Esophagus muscularis mucosa (tissue), 4 donors: Measurements from ENCODE around the gene INPP4B. TPM values are rescaled to one million over a fixed set of nuclear protein-coding genes. Genes with fewer than 3 reads are reported as not detected.

Source experiments
- DNase-seq: peaks from one replicate; pipeline ENCODE4 v3.0.0-alpha.2; 2017; ENCODE audit errors: extremely low spot score
- H3K27ac ChIP-seq, 4 donors: fragments of 200-600 bp; sonication (generic); replicated peaks in 1 of 4; 1 replicate in 3 of 4; 2 replicates in 1 of 4; pipeline ENCODE4 v1.5.1; 2016 to 2019; ENCODE audit warnings: mild to moderate bottlenecking in 1 of 4
- H3K27me3 ChIP-seq, 4 donors: fragments of 200-600 bp; sonication (generic); one replicate each; pipeline versions ENCODE4 v1.5.1 to v1.6.0; 2016 to 2019
- H3K36me3 ChIP-seq, 4 donors: fragments of 200-600 bp; sonication (generic); one replicate each; pipeline ENCODE4 v1.5.1; 2016 to 2019
- H3K4me1 ChIP-seq, 4 donors: fragments of 200-600 bp; sonication (generic); one replicate each; pipeline ENCODE4 v1.5.1; 2016 to 2019
- H3K4me3 ChIP-seq, 4 donors: fragments of 200-600 bp; sonication (generic); 1 replicate in 2 of 4; 2 replicates in 2 of 4; pipeline ENCODE4 v1.5.1; 2016 to 2019; ENCODE audit warnings: mild to moderate bottlenecking in 4 of 4, moderate library complexity in 1 of 4
- H3K9me3 ChIP-seq, 4 donors: fragments of 200-600 bp; sonication (generic); 1 replicate in 3 of 4; 2 replicates in 1 of 4; pipeline ENCODE4 v1.5.1; 2016 to 2019
- EP300 ChIP-seq: sonication (generic); formaldehyde crosslinking; IDR thresholded peaks from one replicate; pipeline ENCODE4 v1.6.1; 2017; ENCODE audit warnings: antibody characterized with exemption
- POLR2A ChIP-seq: fragments of 450-650 bp; IDR thresholded peaks from one replicate; pipeline ENCODE4 v1.6.1; 2017; ENCODE audit warnings: antibody characterized with exemption, moderate library complexity, mild to moderate bottlenecking, low read depth
- POLR2AphosphoS5 ChIP-seq, 2 donors: sonication (generic); formaldehyde crosslinking; IDR thresholded peaks; one replicate each; pipeline ENCODE4 v1.6.1; 2017; ENCODE audit warnings: antibody characterized with exemption in 2 of 2
- WGBS: methylation state at CpG from one replicate; pipeline ENCODE4 v1.1.5; 2018; 5-methylcytosine and 5-hydroxymethylcytosine counted together
- intact Hi-C: fragments of 100-400 bp; cut with DNase I; formaldehyde crosslinking; loops from one replicate; pipeline ENCODE4 v1.15.1; 2023
- total RNA-seq, 4 donors: library from RNA; depleted of rRNA; stranded (reverse); fragments of >200 nt; gene quantifications; one replicate each; pipeline versions ENCODE4 v1.1.0 to v1.2.1, GENCODE V29; 2016
- TF ChIP-seq, protein P1 (sequence below), 3 experiments: fragments of 200-600 bp in 2 of 3; fragments of 450-650 bp in 1 of 3; sonication (generic) in 2 of 3; IDR thresholded peaks; one replicate each; pipeline ENCODE4 v1.5.1; 2017 to 2019; ENCODE audit warnings: antibody characterized with exemption in 3 of 3, mild to moderate bottlenecking in 2 of 3, moderate library complexity in 1 of 3

INPP4B gene
- total RNA-seq, 4 donors from 2014 or later: 12.7 to 23.4 (median 15.9) TPM

DNA sequence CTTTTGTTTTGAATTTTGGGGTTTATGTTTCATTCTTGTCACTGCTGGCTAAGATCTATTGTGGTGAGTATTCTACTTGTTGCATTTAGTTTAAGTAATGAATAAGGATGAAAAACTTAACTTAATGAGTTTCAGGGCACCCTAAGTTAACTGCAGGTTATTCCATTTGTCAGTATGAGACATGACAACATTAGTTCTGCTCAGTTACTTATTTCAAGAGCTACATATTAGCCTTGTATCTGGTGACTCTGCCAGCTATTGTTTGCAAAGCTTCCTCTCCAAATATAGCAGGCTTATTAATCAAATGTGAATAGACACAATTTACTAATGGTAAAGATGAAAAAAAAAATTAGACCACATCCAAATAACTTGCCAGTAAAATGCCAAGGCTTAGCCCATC lies 642.6 kb downstream of the INPP4B start:
- no peak for DNase-seq

DNA sequence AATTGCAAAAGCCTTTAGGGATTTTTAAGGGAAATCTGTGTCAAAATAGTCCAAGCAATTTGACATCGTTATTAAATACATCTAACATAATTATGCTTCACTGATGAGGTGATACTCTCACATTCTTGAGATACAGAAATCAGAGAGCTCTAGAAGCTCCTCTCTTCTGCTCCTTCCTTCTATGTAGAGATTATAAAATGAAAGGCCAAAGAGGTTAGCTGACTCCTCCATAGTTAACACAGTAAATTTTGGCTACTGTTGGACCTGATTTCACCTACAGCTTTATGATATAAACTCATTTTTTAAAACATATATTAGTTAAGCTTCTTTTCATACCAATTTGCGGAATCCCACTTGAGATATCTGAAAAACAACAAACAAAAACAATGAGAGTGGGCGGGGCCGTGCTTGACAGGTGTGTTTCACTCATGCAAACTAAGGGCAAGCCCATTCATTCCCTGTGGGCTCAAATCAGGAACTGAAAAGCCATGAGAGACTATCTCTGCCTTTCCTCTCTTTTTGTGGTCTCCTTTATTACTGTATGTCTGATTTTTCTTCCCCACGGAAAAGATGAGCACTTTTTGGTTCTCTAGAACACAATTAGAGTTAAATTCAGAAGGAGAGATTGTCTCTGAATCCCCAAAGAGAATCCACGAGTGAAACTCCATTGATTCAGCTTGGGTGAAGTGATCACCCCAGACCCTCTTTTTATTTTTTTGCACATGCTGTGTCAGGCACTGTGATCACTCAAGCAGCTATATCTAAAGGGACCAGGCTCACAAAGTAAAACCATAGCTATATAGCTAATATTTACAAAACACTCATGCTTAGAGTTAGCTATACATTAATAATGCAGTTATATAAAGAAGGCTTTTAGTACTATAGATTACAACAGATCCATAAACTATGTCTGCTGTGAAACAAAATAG lies 643.4 kb downstream of the INPP4B start:
- Histone ChIP-seq H3K4me3 (no peak overlapping the region), H3K9me3 (no peaks in the 10 kb centered on the region), H3K36me3 (peaks cover 0 to 7% (median 0%) of the 10 kb centered on the region in 4 donors), H3K27me3 (no peaks in the 10 kb centered on the region), H3K27ac (no peak overlapping the region), H3K4me1 (no peaks in the 10 kb centered on the region)
- TF ChIP-seq EP300 (no peak), POLR2A (no peak), POLR2AphosphoS5 (IDR thresholded peaks at IDR 0.05) (no peak)
- TF ChIP-seq, protein P1, sequence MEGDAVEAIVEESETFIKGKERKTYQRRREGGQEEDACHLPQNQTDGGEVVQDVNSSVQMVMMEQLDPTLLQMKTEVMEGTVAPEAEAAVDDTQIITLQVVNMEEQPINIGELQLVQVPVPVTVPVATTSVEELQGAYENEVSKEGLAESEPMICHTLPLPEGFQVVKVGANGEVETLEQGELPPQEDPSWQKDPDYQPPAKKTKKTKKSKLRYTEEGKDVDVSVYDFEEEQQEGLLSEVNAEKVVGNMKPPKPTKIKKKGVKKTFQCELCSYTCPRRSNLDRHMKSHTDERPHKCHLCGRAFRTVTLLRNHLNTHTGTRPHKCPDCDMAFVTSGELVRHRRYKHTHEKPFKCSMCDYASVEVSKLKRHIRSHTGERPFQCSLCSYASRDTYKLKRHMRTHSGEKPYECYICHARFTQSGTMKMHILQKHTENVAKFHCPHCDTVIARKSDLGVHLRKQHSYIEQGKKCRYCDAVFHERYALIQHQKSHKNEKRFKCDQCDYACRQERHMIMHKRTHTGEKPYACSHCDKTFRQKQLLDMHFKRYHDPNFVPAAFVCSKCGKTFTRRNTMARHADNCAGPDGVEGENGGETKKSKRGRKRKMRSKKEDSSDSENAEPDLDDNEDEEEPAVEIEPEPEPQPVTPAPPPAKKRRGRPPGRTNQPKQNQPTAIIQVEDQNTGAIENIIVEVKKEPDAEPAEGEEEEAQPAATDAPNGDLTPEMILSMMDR (IDR thresholded peaks at IDR 0.05): no peak
- DNase-seq: no peak
- 87% methylated on average over 6 of the region's 6 CpGs for WGBS
- intact Hi-C loops: no loop called here

More for the DNA sequence above, 642.6 kb downstream of the INPP4B start:
- TF ChIP-seq POLR2AphosphoS5 (IDR thresholded peaks at IDR 0.05) (no peak), POLR2A (no peak), EP300 (no peak)
- TF ChIP-seq, protein P1 (IDR thresholded peaks at IDR 0.05): no peak
- intact Hi-C loops: no loop called here
- H3K4me3 ChIP-seq: no peak overlapping the region
- H3K9me3 ChIP-seq: no peaks in the 10 kb centered on the region
- peaks cover 0 to 7% (median 0%) of the 10 kb centered on the region in 4 donors for H3K36me3 ChIP-seq
- H3K4me1 ChIP-seq: no peaks in the 10 kb centered on the region
- no peaks in the 10 kb centered on the region for H3K27me3 ChIP-seq
- H3K27ac ChIP-seq: no peak overlapping the region

DNA sequence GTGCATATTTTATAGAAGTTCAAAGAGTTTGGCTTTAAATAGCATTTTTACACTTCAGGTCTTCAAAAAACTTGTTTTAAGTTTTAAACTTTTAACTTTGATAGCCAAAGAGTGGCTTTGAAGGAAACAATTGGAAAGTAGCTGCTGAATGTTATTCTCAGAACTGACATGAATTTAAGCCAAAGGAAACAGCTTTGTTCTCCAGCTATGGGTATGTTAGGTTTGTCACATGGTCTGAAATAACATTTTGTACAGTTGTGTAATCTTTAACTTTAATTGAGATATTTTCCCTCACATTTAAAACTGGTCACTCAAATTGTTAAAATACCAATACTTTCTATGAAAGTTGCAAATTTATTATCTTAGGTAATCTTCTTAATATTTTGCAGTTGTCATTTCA lies 645.1 kb downstream of the INPP4B start:
- intact Hi-C loops: no loop called here
- Histone ChIP-seq H3K4me3 (no peak overlapping the region), H3K27me3 (no peaks in the 10 kb centered on the region), H3K9me3 (no peaks in the 10 kb centered on the region), H3K27ac (no peak overlapping the region), H3K4me1 (no peaks in the 10 kb centered on the region), H3K36me3 (no peaks in the 10 kb centered on the region)
- TF ChIP-seq, protein P1 (IDR thresholded peaks at IDR 0.05): no peak
- no peak for TF ChIP-seq EP300
- TF ChIP-seq POLR2AphosphoS5 (IDR thresholded peaks at IDR 0.05): no peak
- TF ChIP-seq POLR2A: no peak
- DNase-seq: no peak

GRCh38 chr4:142194905-142195304 lies 651.2 kb downstream of the INPP4B start:
- 82% methylated on average over 2 of the region's 2 CpGs for whole genome bisulfite sequencing

GRCh38 chr4:142191901-142192300 lies 654.2 kb downstream of the INPP4B start:
- Histone ChIP-seq H3K36me3 (no peaks in the 10 kb centered on the region), H3K27ac (no peak overlapping the region), H3K4me3 (no peak overlapping the region), H3K9me3 (no peaks in the 10 kb centered on the region), H3K4me1 (no peaks in the 10 kb centered on the region), H3K27me3 (no peaks in the 10 kb centered on the region)
- DNase-seq: no peak
- TF ChIP-seq POLR2A (no peak), POLR2AphosphoS5 (IDR thresholded peaks at IDR 0.05) (no peak), EP300 (no peak)
- TF ChIP-seq, protein P1 (IDR thresholded peaks at IDR 0.05): no peak
- 77% methylated on average over 3 of the region's 3 CpGs for WGBS
- intact Hi-C loops: no loop called here

More at GRCh38 chr4:142194905-142195304, 651.2 kb downstream of the INPP4B start:
- TF ChIP-seq POLR2AphosphoS5 (IDR thresholded peaks at IDR 0.05) (no peak), EP300 (no peak), POLR2A (no peak)
- no peak overlapping the region for H3K27ac ChIP-seq
- no peaks in the 10 kb centered on the region for H3K9me3 ChIP-seq
- no peaks in the 10 kb centered on the region for H3K27me3 ChIP-seq
- no peaks in the 10 kb centered on the region for H3K4me1 ChIP-seq
- DNase-seq: no peak
- intact Hi-C loops: no loop called here
- no peak overlapping the region for H3K4me3 ChIP-seq
- no peaks in the 10 kb centered on the region for H3K36me3 ChIP-seq
